ENCODE measurements around the gene JAKMIP2.

GRCh38 chr5:147565524-147565923 is 217.0 kb downstream of the JAKMIP2 start:
- TF ChIP-seq MXI1 (IDR thresholded peaks at IDR 0.05; ENCODE audit: low read depth, low read length), result no peak
- TF ChIP-seq SIN3A (IDR thresholded peaks at IDR 0.05; ENCODE audit: borderline replicate concordance, low read depth, low read length), result no peak
- no peak for TF ChIP-seq CTCF (IDR thresholded peaks at IDR 0.05)
- TF ChIP-seq MEF2A (IDR thresholded peaks at IDR 0.05; ENCODE audit: borderline replicate concordance, low read depth), result no peak
- TF ChIP-seq JUND (IDR thresholded peaks at IDR 0.05), result peak; percentile 64
- peak; percentile 93 for TF ChIP-seq PBX3 (IDR thresholded peaks at IDR 0.05)
- no peak for TF ChIP-seq CHD2 (IDR thresholded peaks at IDR 0.05; ENCODE audit: low read length, partially characterized antibody)
- TF ChIP-seq POLR2AphosphoS5 (IDR thresholded peaks at IDR 0.05; ENCODE audit: low read depth, low read length), result no peak
- TF ChIP-seq RFX5 (IDR thresholded peaks at IDR 0.05; ENCODE audit: low read length), result no peak
- TF ChIP-seq USF2 (IDR thresholded peaks at IDR 0.05; ENCODE audit: borderline replicate concordance, low read depth, low read length), result no peak
